ENCODE measurements around the gene PHF3.
"Not testable (repeated sequence)": the region's sequence is repeated elsewhere in the genome, so short reads cannot be mapped to it uniquely, and the experiment has no call there.

Gene PHF3

GRCh38 chr6:63706630-63707029 lies 71.0 kb downstream of the PHF3 start:
- DNase-seq (ENCODE audit: low read depth, low spot score): no peak

GRCh38 chr6:63708631-63709030 lies 73.0 kb downstream of the PHF3 start:
- DNase-seq (ENCODE audit: low read depth, low spot score): no peak

- no peak for DNase-seq (ENCODE audit: low read depth, low spot score)
These were observed 73.5 kb downstream of the PHF3 start for GRCh38 chr6:63709148-63709547.

GRCh38 chr6:63713332-63713731 lies 77.7 kb downstream of the PHF3 start:
- no peak for DNase-seq (ENCODE audit: low read depth, low spot score)

GRCh38 chr6:63714091-63714490 lies 78.5 kb downstream of the PHF3 start:
- DNase-seq (ENCODE audit: low read depth, low spot score): no peak

- DNase-seq (ENCODE audit: low read depth, low spot score): no peak
These were observed 80.6 kb downstream of the PHF3 start for GRCh38 chr6:63716169-63716568.

- DNase-seq (ENCODE audit: low read depth, low spot score): no peak
These were observed 85.6 kb downstream of the PHF3 start for GRCh38 chr6:63721181-63721580.

- no peak for DNase-seq (ENCODE audit: low read depth, low spot score)
These were observed 89.1 kb downstream of the PHF3 start for GRCh38 chr6:63724721-63725120.

GRCh38 chr6:63730311-63730710 lies 94.7 kb downstream of the PHF3 start:
- no peak for DNase-seq (ENCODE audit: low read depth, low spot score)

- DNase-seq (ENCODE audit: low read depth, low spot score): no peak
These were observed 96.3 kb downstream of the PHF3 start for GRCh38 chr6:63731930-63732329.

GRCh38 chr6:63732336-63732735 lies 96.7 kb downstream of the PHF3 start:
- no peak for DNase-seq (ENCODE audit: low read depth, low spot score)

- no peak for DNase-seq (ENCODE audit: low read depth, low spot score)
These were observed 99.3 kb downstream of the PHF3 start for GRCh38 chr6:63734923-63735322.

GRCh38 chr6:63738190-63738589 lies 102.6 kb downstream of the PHF3 start:
- not testable (repeated sequence) for DNase-seq (ENCODE audit: low read depth, low spot score)

- DNase-seq (ENCODE audit: low read depth, low spot score): no peak
These were observed 103.6 kb downstream of the PHF3 start for GRCh38 chr6:63739094-63739687.

GRCh38 chr6:63740709-63741108 lies 105.1 kb downstream of the PHF3 start:
- no peak for DNase-seq (ENCODE audit: low read depth, low spot score)

- DNase-seq (ENCODE audit: low read depth, low spot score): no peak
These were observed 106.5 kb downstream of the PHF3 start for GRCh38 chr6:63742060-63742459.

GRCh38 chr6:63743691-63744090 lies 108.1 kb downstream of the PHF3 start:
- no peak for DNase-seq (ENCODE audit: low read depth, low spot score)

GRCh38 chr6:63744810-63745209 lies 109.2 kb downstream of the PHF3 start:
- no peak for DNase-seq (ENCODE audit: low read depth, low spot score)

GRCh38 chr6:63745784-63746183 lies 110.2 kb downstream of the PHF3 start:
- no peak for DNase-seq (ENCODE audit: low read depth, low spot score)

- no peak for DNase-seq (ENCODE audit: low read depth, low spot score)
These were observed 114.8 kb downstream of the PHF3 start for GRCh38 chr6:63750400-63750799.

- not testable (repeated sequence) for DNase-seq (ENCODE audit: low read depth, low spot score)
These were observed 121.7 kb downstream of the PHF3 start for GRCh38 chr6:63757275-63757674.

GRCh38 chr6:63757826-63758225 lies 122.2 kb downstream of the PHF3 start:
- DNase-seq (ENCODE audit: low read depth, low spot score): no peak

- DNase-seq (ENCODE audit: low read depth, low spot score): no peak
These were observed 124.1 kb downstream of the PHF3 start for GRCh38 chr6:63759605-63760105.

GRCh38 chr6:63760199-63760598 lies 124.6 kb downstream of the PHF3 start:
- DNase-seq (ENCODE audit: low read depth, low spot score): no peak
